Epithelial cell of esophagus (primary cell): ENCODE data around the gene CAMSAP1.

Source experiments
- DNase-seq: peaks from one replicate; pipeline ENCODE4 v3.0.0; 2010; ENCODE audit warnings: low read depth
- H3K4me3 ChIP-seq: 2 replicates; pipeline ENCODE4 v1.5.1; 2011; ENCODE audit warnings: mild to moderate bottlenecking, low read length, control low read depth
- CTCF ChIP-seq: IDR thresholded peaks from 2 replicates; pipeline ENCODE4 v1.5.1; 2011; ENCODE audit warnings: low read depth, mild to moderate bottlenecking, low read length, control low read depth, inconsistent platforms; ENCODE audit not compliant: insufficient read depth; ENCODE audit errors: missing control alignments

CAMSAP1 gene

GRCh38 chr9:135759676-135760300 lies 147.6 kb downstream of the CAMSAP1 start:
- H3K4me3 ChIP-seq: no peak overlapping the region
- TF ChIP-seq CTCF: no peak

GRCh38 chr9:135758870-135759269 lies 148.5 kb downstream of the CAMSAP1 start:
- no peak for DNase-seq
- no peak for TF ChIP-seq CTCF
- no peak overlapping the region for H3K4me3 ChIP-seq

More at GRCh38 chr9:135759676-135760300, 147.6 kb downstream of the CAMSAP1 start:
- DNase-seq: no peak
